GM19238 (cell line): Measurements from ENCODE around the gene OLFM3.

Experiments used
- DNase-seq: peaks from one replicate; pipeline ENCODE4 v3.0.0; 2011; ENCODE audit warnings: low spot score; ENCODE audit not compliant: insufficient read length

Gene OLFM3

GRCh38 chr1:101996825-101997465, at the start of gene OLFM3:
TSS of gene OLFM3 (minus strand) at chr1:101996926.
- no peak for DNase-seq

GRCh38 chr1:102045752-102046151, 49.0 kb upstream of the OLFM3 start:
- no peak for DNase-seq

GRCh38 chr1:102032534-102032933, 35.8 kb upstream of the OLFM3 start:
- no peak for DNase-seq

GRCh38 chr1:102019530-102019929, 22.8 kb upstream of the OLFM3 start:
- DNase-seq: no peak

- no peak for DNase-seq
Measured at GRCh38 chr1:102015728-102016127, 19.0 kb upstream of the OLFM3 start.

- no peak for DNase-seq
Measured at GRCh38 chr1:102002057-102002456, 5.3 kb upstream of the OLFM3 start.

- no peak for DNase-seq
Measured at GRCh38 chr1:101995984-101996745, 561 bp downstream of the OLFM3 start.

- no peak for DNase-seq
Measured at GRCh38 chr1:101993710-101994109, 3.0 kb downstream of the OLFM3 start.

- DNase-seq: no peak
Measured at GRCh38 chr1:101992821-101993575, 3.7 kb downstream of the OLFM3 start.

- no peak for DNase-seq
Measured at GRCh38 chr1:101980974-101981373, 15.8 kb downstream of the OLFM3 start.

GRCh38 chr1:101977266-101977665, 19.5 kb downstream of the OLFM3 start:
- no peak for DNase-seq

GRCh38 chr1:101976161-101976560, 20.6 kb downstream of the OLFM3 start:
- no peak for DNase-seq

GRCh38 chr1:101975371-101975770, 21.4 kb downstream of the OLFM3 start:
- no peak for DNase-seq

GRCh38 chr1:101974599-101975274, 22.0 kb downstream of the OLFM3 start:
- no peak for DNase-seq

- DNase-seq: no peak
Measured at GRCh38 chr1:101971304-101971703, 25.4 kb downstream of the OLFM3 start.

GRCh38 chr1:101967871-101968270, 28.9 kb downstream of the OLFM3 start:
- DNase-seq: no peak

- DNase-seq: no peak
Measured at GRCh38 chr1:101965341-101965740, 31.4 kb downstream of the OLFM3 start.

- no peak for DNase-seq
Measured at GRCh38 chr1:101964708-101965107, 32.0 kb downstream of the OLFM3 start.

GRCh38 chr1:101960142-101960541, 36.6 kb downstream of the OLFM3 start:
- no peak for DNase-seq

- DNase-seq: no peak
Measured at GRCh38 chr1:101959456-101959855, 37.3 kb downstream of the OLFM3 start.

- DNase-seq: no peak
Measured at GRCh38 chr1:101957771-101958170, 39.0 kb downstream of the OLFM3 start.

GRCh38 chr1:101953623-101954022, 43.1 kb downstream of the OLFM3 start:
- no peak for DNase-seq
